ENCODE data around the gene OSTN. TPM values are rescaled to one million over a fixed set of nuclear protein-coding genes. Genes with fewer than 3 reads are reported as not detected.

The OSTN gene
- total RNA-seq, 1 donor from 2014 or later: 0.36 TPM

DNA sequence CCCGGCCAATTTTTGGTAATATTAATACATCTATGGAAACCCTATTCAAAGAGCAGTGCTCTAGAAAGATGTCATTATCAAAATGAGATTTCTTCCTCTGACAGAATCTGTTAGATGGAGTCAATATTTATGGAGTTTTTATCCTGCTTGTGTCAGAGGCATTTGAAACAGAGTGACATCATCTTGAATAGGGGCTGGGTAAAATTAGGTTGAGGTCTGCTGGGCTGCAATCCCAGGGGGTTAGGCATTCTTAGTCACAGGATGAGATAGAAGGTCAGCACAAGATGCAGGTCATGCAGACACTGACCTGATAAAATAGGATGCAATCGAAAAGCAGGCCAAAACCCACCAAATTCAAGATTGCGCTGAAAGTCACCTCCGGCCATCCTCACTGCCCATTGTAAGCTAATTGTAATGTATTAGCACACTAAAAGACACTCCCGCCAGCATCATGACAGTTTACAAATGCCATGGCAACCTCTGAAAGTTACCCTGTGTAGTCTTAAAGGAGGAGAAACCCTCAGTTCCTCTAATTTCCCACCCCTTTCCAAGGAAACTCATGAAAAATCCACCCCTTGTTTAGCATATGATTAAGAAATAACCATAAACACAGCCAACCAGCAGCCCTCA is 102.9 kb downstream of the OSTN start:
- no peak overlapping the region for H3K4me3 ChIP-seq
- no peaks in the 10 kb centered on the region for H3K27me3 ChIP-seq (ENCODE audit: low read depth)
- intact Hi-C loops (cut with micrococcal nuclease): no loop called here
- H3K9me3 ChIP-seq (replicated peaks): no peaks in the 10 kb centered on the region
- no peaks in the 10 kb centered on the region for H3K36me3 ChIP-seq
- no peak overlapping the region for H3K27ac ChIP-seq (replicated peaks)
- TF ChIP-seq, protein P1, sequence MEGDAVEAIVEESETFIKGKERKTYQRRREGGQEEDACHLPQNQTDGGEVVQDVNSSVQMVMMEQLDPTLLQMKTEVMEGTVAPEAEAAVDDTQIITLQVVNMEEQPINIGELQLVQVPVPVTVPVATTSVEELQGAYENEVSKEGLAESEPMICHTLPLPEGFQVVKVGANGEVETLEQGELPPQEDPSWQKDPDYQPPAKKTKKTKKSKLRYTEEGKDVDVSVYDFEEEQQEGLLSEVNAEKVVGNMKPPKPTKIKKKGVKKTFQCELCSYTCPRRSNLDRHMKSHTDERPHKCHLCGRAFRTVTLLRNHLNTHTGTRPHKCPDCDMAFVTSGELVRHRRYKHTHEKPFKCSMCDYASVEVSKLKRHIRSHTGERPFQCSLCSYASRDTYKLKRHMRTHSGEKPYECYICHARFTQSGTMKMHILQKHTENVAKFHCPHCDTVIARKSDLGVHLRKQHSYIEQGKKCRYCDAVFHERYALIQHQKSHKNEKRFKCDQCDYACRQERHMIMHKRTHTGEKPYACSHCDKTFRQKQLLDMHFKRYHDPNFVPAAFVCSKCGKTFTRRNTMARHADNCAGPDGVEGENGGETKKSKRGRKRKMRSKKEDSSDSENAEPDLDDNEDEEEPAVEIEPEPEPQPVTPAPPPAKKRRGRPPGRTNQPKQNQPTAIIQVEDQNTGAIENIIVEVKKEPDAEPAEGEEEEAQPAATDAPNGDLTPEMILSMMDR (IDR thresholded peaks at IDR 0.05; ENCODE audit: borderline replicate concordance): no peak
- no peaks in the 10 kb centered on the region for H3K4me1 ChIP-seq
- no peak for DNase-seq

DNA sequence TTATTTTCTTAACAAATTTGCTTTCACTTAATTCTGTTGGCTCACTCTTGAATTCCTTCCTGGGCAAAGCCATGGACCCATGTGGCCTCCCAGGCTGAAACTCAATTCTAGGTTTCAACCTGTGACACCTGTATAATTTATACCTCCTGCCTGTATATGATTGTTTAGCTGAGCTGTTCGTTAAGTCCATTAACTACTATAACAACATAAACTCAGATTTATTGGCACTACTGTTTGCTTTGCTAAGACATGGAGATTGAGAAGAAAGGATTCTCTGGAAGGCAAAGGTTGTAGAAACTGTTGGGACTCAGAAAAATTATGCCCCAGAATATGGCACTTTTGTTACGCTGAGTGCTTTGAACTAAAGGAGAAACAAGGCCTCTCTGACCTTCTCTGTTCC is 103.4 kb downstream of the OSTN start:
- no peaks in the 10 kb centered on the region for H3K27me3 ChIP-seq (ENCODE audit: low read depth)
- H3K36me3 ChIP-seq: no peaks in the 10 kb centered on the region
- no peaks in the 10 kb centered on the region for H3K9me3 ChIP-seq (replicated peaks)
- intact Hi-C loops (cut with micrococcal nuclease): no loop called here
- TF ChIP-seq, protein P1 (IDR thresholded peaks at IDR 0.05; ENCODE audit: borderline replicate concordance): no peak
- no peak overlapping the region for H3K27ac ChIP-seq (replicated peaks)
- no peak overlapping the region for H3K4me3 ChIP-seq
- H3K4me1 ChIP-seq: no peaks in the 10 kb centered on the region
- no peak for DNase-seq

- no peak for DNase-seq
- no peak overlapping the region for H3K27ac ChIP-seq (replicated peaks)
- TF ChIP-seq, protein P1 (IDR thresholded peaks at IDR 0.05; ENCODE audit: borderline replicate concordance): no peak
- H3K4me1 ChIP-seq: no peaks in the 10 kb centered on the region
- no peak overlapping the region for H3K4me3 ChIP-seq
- H3K9me3 ChIP-seq (replicated peaks): no peaks in the 10 kb centered on the region
- no peaks in the 10 kb centered on the region for H3K27me3 ChIP-seq (ENCODE audit: low read depth)
- intact Hi-C loops (cut with micrococcal nuclease): no loop called here
- H3K36me3 ChIP-seq: no peaks in the 10 kb centered on the region
Measured at GRCh38 chr3:191303596-191303995, 104.6 kb downstream of the OSTN start.

DNA sequence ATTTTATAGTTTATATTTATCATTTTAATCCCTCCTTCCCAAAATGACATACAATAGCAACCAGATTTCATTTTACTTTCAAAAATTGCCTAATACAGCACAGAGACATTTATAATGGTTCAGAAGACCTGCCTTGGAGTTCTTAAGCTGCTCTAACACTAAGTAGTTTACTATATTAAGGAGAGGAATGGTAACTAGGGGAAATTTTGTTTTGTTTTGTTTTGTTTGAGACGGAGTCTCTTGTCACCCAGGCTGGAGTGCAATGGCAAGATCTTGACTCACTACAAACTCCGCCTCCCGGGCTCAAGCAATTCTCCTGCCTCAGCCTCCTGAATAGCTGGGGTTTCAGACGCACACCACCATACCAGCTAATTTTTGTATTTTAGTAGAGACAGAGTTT is 107.4 kb downstream of the OSTN start:
- DNase-seq: no peak
- no peaks in the 10 kb centered on the region for H3K36me3 ChIP-seq

DNA sequence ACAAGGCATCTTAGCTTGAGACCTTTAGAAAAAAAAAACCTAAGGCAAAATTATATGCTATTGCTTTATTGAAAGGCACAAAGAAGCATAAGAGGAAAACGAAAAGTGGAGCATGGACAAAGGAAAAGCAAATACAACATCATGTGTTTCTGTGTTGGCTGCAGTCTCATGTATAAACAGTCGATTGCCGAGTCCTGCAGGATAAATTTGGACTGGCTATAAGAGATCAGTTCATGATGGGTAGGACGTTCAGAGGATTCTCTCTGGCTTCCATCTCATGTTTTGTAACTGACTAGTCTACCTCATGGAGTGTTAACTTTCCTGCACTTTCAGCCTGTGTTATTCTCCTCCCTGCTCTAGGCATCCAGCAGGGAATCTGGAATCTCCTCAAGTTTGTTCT is 108.3 kb downstream of the OSTN start:
- Histone ChIP-seq H3K9me3 (replicated peaks) (no peaks in the 10 kb centered on the region), H3K27me3 (ENCODE audit: low read depth) (no peaks in the 10 kb centered on the region), H3K4me3 (no peak overlapping the region), H3K27ac (replicated peaks) (no peak overlapping the region), H3K36me3 (no peaks in the 10 kb centered on the region), H3K4me1 (no peaks in the 10 kb centered on the region)
- DNase-seq: no peak
- TF ChIP-seq, protein P1 (IDR thresholded peaks at IDR 0.05; ENCODE audit: borderline replicate concordance): no peak
- intact Hi-C loops (cut with micrococcal nuclease): no loop called here

More for the DNA sequence above, 107.4 kb downstream of the OSTN start:
- Histone ChIP-seq H3K27me3 (ENCODE audit: low read depth) (no peaks in the 10 kb centered on the region), H3K9me3 (replicated peaks) (no peaks in the 10 kb centered on the region), H3K4me1 (no peaks in the 10 kb centered on the region), H3K4me3 (no peak overlapping the region), H3K27ac (replicated peaks) (no peak overlapping the region)
- TF ChIP-seq, protein P1 (IDR thresholded peaks at IDR 0.05; ENCODE audit: borderline replicate concordance): no peak
- intact Hi-C loops (cut with micrococcal nuclease): no loop called here

Measured in left ventricle myocardium inferior (tissue), 1 donor.